HG03097 (cell line): ENCODE data around the gene ARHGAP6.
"Not testable (repeated sequence)": the region's sequence is repeated elsewhere in the genome, so short reads cannot be mapped to it uniquely, and the experiment has no call there.

Experiments used
- ATAC-seq: cut with Tn5 transposase; IDR thresholded peaks from one replicate; pipeline ENCODE4 v1.9.1; 2021; ENCODE audit not compliant: unreplicated experiment, low FRiP score

The ARHGAP6 gene

DNA sequence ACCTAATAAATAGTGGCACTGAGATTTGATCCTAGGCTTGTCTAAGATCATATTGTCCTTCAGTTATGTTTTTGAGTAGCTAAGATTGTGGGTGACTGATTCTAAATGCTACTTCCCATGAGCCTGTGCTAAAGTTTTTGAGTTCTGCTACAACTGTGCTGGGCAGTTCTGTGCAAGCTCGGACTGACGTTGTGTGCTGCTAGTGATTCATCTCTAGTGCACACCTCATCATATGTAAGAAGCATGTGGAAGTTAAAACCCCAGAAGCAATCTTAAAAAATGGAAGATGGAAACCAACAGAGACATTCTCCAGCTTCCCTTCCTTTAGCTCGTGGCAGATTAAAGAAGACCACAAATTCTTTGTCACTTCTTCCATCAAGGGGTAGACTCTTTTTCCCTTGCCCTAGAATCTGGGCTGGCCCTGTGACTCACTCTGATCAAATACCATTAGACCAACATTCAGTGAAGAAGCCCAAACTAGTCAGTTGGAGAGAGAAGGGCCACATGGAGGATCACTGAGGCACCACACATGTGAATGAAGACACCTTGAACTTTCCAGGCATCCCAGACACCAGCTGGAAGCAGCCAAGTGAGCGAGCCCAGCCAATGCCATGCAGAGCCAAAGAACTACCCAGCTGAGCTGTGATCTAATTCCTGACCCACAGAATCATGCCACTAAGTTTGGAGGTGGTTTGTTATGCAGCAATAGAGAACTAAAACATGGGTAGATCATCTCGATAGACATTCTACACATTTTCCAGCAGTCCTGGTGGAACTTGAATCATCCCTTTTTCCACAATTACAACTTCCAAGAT is 16.8 kb downstream of the ARHGAP6 start:
- no peak for ATAC-seq

GRCh38 chrX:11647138-11647537 is 18.6 kb downstream of the ARHGAP6 start:
- ATAC-seq = no peak

DNA sequence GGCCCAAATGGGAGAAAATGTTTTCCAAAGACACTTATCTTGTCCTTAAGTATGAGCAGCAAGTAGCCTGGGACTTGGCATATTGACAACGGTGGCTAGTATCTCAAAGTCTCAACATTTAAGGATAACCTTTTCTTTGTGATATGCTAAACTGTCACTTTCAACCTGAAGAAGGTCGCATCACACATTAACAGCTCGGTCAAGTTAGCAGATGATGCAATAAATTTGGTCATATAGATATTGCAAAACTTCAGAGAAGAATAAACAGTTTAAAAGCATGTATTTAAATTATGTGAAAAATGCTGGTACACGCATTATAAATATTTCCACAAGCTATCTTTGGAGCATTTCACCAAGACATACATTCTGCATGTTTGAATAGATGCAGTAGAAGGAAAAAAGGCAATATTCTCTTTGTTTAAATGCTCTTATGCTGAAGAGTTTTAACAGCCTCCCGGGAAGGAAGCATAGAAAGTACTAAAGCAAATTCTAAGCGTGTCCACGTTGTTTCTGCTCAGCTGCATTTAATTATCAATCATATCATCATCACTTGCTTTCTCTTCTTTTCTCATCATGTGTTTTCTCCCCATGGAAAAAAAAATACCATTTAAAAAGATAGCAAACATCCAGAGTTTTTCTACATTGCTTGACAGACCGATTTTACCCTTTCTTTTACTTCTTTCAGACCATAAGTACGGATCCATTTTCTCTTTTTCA is 24.2 kb downstream of the ARHGAP6 start:
- no peak for ATAC-seq

DNA sequence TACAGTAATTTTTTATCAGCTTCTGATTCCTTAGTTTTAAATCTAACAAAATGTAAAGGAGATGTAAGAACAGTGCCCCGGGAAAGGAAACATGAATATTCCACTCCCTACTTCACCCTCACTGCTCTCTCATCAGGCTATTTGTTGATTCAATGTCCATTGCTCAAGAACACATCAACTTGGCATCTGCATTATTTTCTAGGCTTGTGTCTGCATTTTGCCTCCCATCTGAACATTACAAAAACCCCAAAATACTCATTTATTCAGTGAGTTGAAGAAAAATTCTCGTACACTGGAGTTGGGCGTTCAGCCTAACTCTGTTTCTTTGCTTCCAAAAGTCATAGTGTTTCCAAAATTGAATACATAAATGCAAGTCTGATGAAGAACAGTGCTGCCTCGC is 25.6 kb downstream of the ARHGAP6 start:
- ATAC-seq = no peak

- ATAC-seq = no peak
These were observed 33.0 kb downstream of the ARHGAP6 start for GRCh38 chrX:11632732-11633131.

GRCh38 chrX:11629593-11630211 is 36.0 kb downstream of the ARHGAP6 start:
- peak; percentile 60 for ATAC-seq

DNA sequence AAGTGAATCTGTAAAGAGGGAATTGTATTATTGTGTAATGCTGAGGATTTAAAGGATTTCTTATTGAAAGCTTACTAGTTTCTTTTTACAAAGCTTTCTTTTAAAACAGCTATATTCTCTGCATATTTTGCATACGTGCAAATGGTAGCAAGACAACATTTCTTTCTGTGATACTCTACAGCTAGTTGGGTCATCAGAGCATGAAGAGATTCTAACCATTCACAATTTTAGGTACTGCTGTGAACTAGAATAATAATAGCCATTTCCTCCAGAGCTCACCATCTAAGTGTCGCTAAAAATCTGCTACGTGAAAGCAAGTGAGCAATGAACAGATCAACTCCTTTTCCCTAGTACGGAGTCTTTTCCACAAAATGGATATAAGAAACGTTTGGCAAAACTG is 37.3 kb downstream of the ARHGAP6 start:
- no peak for ATAC-seq

DNA sequence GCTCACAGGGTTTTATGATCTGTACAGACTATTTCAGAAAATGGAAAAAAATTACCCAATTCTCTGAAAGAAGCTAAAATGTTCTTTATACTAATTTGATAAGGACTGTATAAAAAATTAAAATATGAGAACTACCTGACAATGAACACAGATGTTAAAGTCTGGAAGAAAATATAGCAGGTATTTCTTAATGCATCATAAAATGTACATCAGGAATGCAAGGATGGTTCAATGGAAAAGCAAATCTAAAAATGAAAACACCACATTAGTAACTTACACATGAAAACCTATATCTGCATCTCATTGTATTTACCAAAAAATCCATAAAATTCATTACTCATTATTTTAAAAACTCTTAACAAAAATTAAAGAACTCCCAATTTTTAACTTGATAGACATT is 39.4 kb downstream of the ARHGAP6 start:
- no peak for ATAC-seq

GRCh38 chrX:11619441-11619840 is 46.3 kb downstream of the ARHGAP6 start:
- no peak for ATAC-seq

GRCh38 chrX:11614253-11614652 is 51.5 kb downstream of the ARHGAP6 start:
- ATAC-seq = not testable (repeated sequence)

GRCh38 chrX:11611965-11612364 is 53.8 kb downstream of the ARHGAP6 start:
- ATAC-seq = no peak

DNA sequence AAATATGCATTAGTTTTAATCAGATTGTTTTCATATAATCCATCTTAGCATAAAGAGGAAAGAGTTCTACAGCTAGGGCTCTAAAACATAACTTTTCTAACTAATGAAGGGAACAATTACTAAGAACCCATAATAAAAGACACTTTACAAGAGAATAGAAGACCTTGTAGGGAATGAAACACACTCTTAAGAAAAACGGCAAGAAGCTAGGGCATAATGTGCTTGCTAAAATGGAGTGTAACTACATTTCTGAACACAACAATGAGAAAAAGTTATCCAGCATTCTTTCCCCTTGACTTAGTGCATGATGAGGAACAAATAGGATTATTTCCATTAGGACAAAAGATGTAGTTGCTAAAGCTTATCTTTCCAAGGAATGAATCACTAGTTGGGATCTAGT is 54.6 kb downstream of the ARHGAP6 start:
- no peak for ATAC-seq

- ATAC-seq = no peak
These were observed 56.6 kb downstream of the ARHGAP6 start for GRCh38 chrX:11609109-11609508.

DNA sequence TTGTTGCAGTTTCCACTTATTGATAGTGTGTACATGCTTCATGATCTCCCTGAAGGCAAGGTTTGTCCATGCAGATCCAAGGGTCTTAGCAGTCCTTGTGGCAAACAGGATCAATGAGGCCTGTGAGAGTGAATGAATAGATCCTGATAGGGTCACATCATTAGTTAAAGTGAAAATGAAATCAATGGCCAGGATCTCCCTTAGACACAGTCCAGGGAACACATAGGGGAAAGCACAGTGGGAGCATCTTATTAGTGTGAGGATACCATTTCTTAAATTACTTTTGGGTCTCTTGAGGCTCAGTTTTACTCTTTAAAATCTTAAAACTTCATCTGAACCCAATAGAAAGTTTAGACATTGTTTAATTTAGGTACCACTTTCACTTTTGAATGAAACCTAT is 59.3 kb downstream of the ARHGAP6 start:
- no peak for ATAC-seq

DNA sequence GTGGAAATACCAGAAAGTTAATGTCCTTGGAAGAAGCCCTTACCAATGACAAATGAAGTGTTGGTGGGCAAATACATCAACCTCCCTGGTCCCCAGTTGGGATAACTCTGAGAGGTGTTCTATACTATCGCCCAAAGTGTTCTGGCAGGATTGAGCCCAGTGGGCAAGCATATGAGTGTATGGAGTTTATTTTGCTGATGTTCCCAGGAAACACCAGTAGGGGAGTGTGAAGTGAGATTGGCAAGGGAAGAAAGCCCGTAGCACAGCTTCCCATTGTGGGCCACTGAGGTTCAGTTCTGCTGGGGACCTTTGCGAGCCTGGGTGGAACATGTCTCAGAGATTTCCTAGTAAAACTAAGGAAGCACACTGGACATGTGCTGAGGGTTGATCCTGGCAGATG is 65.1 kb downstream of the ARHGAP6 start:
- no peak for ATAC-seq

DNA sequence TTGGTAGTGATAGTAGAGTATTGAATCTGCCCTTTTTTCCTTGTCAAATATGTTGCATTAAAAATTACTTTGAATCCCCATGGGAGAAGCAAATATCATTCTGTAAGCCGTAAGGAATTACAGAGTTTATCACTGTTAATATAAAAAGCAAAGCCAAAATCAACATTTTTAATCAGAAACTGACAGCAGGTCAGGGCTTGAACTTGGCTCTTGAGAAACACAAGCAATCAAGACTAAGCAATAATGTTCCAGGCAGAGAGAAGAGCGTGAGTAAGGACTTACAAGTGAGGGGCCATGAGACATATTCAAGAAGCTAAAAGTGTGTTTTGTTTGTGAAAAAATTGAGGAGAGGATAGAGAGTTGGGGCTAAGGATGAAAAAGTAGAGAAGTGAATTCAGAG is 68.2 kb downstream of the ARHGAP6 start:
- no peak for ATAC-seq

- ATAC-seq = no peak
These were observed 73.9 kb downstream of the ARHGAP6 start for GRCh38 chrX:11591723-11592346.

- no peak for ATAC-seq
These were observed 76.1 kb downstream of the ARHGAP6 start for GRCh38 chrX:11589641-11590040.

GRCh38 chrX:11588097-11588496 is 77.6 kb downstream of the ARHGAP6 start:
- ATAC-seq = no peak

GRCh38 chrX:11585174-11585573 is 80.5 kb downstream of the ARHGAP6 start:
- no peak for ATAC-seq

- no peak for ATAC-seq
These were observed 84.9 kb downstream of the ARHGAP6 start for GRCh38 chrX:11580789-11581188.
